DMS53 (cell line): ENCODE results near the gene CISTR.

Source experiments
- DNase-seq: peaks from one replicate; lab custom pipeline; 2025; lab: John Stamatoyannopoulos, UW

CISTR gene

DNA sequence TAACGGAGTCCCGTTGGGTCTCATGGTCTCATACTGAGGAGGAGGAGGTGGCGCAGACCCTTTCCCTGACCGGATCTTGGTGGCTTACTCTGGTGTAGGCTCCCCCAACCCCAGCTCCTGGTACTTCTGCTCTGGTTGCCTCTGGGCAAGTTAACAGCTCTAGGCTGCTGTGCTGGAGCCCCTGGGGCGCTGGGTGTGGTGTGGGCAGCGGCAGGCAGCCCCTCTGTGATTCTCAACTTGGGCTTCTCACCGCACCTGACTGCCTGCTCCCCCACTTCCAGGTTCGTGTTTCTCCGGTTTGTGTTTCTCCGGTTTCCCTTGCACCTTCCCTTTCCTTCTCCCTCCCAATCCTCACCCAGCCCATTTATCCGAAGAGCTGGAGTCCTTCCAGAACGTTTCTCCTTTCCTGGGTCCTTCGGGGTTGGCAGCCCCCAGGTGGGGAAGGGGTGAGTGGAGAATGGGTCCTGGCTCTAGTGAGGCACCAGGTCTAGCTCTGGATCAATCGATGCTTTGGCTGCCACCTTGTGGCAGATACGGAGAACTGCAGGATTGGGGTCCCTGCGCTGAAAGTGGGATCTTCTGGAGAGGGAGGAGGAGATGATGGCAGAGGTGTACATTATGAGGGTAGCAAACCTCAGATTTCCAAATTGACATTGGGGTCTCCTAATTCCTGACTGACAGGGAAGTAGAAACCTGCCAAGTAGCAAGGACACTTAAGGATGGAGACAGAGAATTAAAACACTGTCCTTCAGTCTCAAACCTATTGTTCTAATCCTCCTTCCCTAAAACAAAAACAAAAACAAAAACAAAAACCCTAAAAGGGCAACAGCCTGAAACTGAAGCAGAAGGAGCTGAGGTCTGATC is 8.3 kb downstream of the CISTR start:
- peak; percentile 75 for DNase-seq

GRCh38 chr12:53740130-53740491 is 11.7 kb downstream of the CISTR start:
- no peak for DNase-seq

DNA sequence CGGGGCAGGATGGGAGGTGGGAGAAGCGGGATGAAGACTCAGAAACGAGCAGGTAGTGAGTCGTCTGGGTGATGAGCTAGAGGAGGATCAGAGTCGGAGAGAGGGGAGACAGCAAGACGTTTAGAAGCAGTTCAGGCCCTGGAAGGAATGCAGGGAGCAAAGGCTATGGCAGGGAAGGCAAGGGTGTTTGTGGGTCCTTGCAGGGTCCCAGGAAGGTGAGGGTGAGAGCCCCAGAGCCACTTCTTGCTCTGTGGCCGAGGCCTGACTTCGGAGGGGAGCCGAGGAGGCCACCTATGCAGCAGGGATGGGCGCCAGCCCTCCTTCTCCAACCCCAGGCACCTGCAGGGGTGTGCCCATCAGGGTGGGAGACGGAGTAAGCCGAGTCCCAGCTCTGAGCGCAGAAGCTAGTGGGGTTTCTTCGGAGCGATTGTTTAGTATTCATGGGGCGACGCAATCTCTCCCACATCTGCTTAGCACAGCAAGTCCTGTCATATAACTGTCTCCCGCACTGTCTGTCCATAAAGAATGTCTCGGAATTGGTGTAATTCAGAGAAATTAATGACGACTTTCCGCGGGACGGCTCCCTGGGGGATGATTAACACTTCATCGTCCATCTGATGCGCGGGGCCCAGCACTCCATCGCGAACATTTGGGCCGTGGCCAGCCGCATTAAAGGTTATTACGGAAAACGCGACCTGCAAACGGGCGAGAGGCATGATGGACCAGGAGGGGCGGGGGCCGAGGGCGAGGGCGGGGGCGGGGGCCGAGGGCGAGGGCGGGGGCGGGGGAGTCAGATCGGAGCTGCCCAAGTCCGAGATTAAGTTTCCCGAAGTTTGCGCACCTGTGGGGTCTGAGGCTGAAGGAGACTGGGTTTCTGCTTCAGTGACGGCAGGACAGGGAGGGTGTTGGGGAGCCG is 12.3 kb downstream of the CISTR start:
- peak; percentile 43 for DNase-seq

DNA sequence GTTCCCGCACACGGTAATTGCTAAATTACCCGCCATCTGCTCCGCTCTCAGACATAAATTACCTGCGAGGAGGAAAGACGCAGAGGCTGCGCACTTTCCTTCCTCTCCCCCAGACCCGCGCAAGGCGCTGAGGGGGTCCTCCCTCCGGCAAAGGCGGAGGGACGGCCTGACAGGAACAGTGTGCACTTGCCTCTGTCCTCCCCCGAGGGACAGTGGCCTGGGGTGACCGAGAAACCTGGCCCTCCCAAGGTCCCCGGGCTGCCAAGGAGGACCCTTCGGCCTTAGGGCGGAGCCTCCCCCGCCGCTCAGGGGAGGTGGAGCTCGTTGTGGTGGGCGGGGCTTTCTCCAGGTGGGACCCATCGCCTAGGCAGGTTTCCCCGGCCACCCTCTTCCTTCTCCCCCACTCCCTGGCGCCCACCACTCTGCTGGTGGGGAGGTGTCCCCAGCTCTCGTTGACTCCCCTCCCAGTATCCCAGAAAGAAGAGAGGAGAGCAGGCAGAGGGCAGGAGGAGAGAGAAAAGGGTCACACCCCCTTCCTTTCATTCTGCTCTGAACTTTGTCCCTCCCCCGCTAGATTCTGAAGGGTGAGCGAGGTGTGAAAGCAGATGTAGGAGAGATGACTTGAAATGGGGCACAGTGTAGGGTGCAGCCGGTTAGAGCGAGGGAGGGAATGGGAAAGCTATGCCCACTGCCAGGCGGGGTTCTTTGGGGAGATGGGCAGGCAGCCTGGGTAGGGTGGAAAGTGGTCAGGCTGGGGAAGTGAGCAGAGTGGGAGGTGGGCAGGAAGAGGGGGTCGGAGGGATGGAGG is 13.2 kb downstream of the CISTR start:
- DNase-seq: peak; percentile 67

DNA sequence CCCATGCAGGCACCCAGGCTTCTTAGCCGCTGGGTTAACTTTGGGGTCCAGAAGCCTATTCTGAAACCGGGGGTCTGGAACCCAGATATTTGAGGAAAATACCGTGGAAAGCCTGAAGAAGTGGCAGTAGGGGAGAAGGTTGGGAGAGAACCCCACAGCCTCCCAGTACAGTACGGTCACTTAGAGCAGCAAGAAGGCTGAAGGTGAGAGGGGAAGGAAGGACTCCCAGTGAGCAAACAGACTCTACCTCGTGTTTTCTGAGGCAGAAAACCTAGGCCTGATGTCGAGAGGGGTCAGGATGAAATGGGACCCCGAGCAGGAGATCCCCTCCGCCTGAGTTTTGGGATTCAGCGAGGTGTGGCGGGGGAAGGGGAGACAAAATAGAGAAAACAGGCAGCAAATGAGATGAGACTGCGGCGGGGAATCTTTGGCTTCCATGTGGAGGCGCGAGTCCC is 13.8 kb downstream of the CISTR start:
- DNase-seq: no peak

GRCh38 chr12:53737093-53737808 is 14.5 kb downstream of the CISTR start:
- DNase-seq: no peak

- no peak for DNase-seq
These were observed 15.2 kb downstream of the CISTR start for GRCh38 chr12:53736592-53736991.

DNA sequence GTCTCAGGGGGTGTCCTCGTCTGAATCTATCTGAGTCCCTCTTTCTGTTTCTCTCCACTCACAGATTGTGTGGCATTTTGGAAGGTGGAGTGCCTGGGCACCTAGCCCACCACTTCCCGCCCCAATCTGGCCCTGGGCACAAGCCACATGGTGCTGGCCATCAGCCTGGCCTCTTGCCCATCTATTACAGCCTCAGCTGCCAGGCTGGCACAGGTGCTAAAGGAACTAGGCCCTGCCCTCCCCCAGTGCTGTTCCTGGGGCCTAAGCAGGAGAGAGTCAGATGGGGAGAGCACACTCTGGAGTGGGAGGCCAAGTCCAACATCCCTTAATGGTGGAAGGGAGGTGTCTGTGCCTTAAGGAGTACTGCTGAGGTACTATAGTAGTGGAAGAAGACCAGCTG is 16.2 kb downstream of the CISTR start:
- DNase-seq: no peak

GRCh38 chr12:53734425-53734824 is 17.4 kb downstream of the CISTR start:
- DNase-seq: no peak

DNA sequence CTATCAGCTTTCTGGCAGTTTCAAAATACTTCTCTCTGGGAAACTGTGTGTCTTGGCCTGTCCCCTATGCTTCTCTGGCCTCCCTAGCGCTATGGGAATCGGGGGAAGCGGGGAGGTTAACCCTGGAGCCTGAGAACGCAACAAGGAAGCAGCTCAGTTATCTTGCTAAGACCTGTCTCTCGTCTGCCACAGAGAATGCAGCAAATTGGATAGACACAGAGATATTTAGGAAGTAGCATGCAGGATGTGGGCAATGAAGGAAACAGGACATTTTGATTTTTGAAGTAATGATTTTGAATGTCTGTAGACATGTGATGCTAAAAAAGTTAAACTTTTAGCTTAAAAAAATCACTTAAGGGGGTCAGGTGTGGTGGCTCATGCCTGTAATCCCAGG is 18.0 kb downstream of the CISTR start:
- DNase-seq: no peak

DNA sequence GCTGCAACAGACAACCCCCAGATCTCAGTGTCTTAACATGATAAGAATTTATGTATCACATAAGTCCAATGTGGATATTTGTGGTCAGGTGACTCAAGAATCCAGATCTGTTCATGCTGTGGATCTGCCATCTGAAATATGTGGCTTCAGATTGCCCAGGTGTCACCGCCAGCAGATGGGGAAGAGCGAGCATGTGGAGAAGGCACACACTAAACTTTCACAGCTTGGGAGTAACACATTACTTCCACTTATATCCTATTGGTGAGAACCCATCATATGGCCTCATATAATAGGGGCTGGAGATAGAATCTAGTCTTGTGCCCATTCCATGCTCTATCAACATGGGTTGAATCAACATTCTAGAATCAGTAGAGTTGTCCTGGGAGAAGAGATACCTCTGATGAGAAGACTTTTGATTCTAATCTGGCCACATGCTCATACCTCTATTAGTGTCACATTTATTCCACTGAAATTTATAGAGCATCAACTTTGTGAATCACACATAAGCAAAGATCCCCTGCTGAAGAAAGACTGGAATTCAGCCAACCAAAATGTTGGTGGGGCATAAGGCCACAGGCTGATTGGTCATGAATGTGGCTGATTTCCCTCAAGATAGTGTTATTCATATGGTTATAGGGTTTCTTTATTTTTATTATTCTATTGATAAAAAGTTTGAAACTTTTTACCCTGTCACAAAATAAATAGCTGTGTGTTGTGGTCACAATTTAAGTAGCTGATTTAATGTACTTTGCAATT is 18.6 kb downstream of the CISTR start:
- DNase-seq: no peak

GRCh38 chr12:53729644-53730043 is 22.1 kb downstream of the CISTR start:
- peak; percentile 43 for DNase-seq

GRCh38 chr12:53728206-53728605 is 23.6 kb downstream of the CISTR start:
- no peak for DNase-seq

DNA sequence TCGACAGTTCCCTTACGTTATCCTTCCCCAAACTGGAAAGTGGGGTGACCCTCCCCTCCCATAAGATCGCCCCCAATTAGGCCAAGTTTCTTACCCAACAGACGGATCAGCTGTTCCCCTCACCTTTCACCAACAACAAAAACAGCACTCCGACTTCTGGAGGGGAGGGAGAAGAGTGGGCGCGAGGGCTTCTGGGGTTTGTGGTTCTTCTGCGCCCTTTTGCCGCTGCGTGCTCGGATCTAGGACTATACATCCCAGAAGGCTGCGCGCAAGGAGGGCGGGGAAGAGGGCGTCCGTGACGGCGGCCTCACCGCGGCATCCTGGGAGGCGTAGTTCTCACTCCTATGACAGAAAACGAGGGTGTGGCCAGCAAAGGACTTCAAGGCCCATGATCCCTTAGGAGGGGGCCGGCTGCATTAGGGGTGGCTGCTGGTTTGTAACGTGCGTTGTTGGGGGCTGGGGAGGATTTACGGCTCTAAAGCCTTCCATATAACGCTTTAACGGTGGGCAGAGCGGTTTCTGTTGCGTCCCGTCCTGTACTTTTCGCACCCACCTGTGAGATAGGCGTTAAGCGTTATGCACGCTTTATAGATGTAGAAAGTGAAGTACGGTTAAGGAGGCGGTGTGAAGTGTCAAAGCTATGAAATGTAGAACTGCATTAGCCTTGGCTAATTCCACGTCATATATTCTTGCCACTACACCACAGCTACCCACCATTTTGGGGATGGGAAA is 24.3 kb downstream of the CISTR start, which contains the start of gene CALCOCO1:
TSS of gene CALCOCO1 (minus strand) at position 143 of the 732 bp plus-strand sequence. CDS start 2,210 bp downstream, outside the sequence.
- peak; percentile 99 for DNase-seq

DNA sequence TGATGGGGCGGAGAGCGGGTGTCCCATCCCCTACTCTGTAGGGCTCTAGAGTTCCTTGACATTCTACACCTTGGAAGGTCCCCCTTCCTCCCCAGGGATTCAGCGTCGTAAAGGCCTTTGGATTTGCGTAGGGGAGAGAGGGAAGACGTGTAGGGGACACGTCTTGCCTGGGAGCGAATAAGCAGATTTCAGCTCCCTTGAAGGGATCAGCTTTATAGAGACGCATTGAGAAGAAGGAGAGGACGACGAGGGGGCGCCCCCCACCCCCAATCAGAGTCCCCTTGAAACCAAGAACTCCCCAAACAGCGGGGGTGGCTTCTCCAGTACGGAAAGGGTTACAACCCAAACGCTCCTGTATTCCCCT is 24.9 kb downstream of the CISTR start:
- DNase-seq: no peak

DNA sequence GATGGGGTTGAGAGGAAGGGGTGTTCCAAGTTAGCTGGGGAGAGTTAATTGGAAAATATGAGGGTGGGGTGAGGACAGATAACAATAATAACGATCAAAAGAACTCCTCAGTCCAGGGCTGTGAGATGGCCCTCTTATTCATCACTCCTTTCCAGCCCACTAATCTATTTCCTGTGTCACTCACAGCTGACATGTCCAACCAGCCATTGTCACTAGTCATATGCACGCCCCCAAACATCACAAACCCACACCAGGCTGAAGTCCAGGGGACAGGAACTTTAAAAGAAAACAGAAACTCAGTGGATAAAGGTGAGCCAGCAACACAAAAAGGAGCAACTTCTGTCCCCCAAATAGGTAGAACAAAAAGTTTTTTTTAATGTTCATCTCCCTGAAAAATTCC is 25.4 kb downstream of the CISTR start:
- no peak for DNase-seq

- DNase-seq: no peak
These were observed 26.0 kb downstream of the CISTR start for GRCh38 chr12:53725824-53726223.

DNA sequence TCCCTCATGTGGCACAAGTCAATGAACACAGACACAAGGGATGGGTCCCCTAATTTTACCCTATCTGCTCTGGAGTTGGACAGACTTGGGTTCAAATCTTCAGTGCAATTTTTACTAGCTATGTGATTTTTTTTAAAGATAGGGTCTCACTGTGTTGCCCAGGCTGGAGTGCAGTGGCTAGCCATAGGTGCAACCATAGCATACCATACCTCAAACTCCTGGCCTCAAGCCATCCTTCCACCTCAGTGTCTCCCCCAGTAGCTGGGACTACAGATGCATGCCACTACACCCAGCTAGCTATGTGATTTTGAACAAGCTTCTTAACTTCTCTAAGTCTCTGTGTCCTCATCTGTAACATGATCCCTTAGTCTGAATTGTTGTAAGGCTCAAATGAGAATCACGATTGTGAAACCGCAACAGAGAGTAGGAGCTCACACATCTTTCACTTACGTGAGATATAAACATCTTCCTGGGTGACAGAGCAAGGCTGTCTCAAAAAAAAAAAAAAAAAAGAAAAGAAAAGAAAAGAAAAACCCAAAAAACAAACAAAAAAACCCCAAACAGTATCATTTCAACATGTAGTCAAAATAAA is 29.2 kb downstream of the CISTR start:
- DNase-seq: no peak

- no peak for DNase-seq
These were observed 30.8 kb downstream of the CISTR start for GRCh38 chr12:53720946-53721345.

DNA sequence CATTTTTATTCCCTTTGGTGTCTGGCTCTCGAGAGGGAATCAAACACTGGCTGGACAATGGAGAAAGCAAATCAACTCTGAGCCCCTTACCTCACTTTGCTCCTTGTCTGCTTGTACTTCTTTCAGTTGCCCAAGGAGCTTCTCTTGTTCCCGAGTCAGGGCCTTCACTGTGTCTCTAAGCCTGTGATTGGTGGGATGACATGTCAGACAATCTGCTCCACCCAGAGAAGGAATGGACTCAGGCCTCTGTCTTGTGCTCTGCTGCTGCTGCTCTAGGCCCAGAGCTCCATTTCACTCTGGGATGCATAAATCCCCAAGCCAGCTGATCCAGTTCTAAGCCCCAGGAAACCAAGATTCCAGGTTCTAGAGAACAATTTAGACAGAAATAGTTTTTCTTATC is 32.1 kb downstream of the CISTR start:
- no peak for DNase-seq
